Spleen (tissue), 7 donors: ENCODE data around the gene BTBD7.

ENCODE experiments used
- POLR2A ChIP-seq, 3 donors: fragments of 450-650 bp; IDR thresholded peaks; one replicate each; pipeline ENCODE4 v1.5.1; 2017; ENCODE audit warnings: antibody characterized with exemption in 3 of 3, mild to moderate bottlenecking in 1 of 3
- TF ChIP-seq, protein P1 (sequence below), 11 experiments: fragments of 200-600 bp in 7 of 11; fragments of 450-650 bp in 4 of 11; sonication (generic) in 4 of 11; IDR thresholded peaks in 8 of 11; conservative IDR thresholded peaks in 3 of 11; 1 replicate in 7 of 11; 2 replicates in 4 of 11; pipeline versions ENCODE4 v1.4.0 to v1.8.0; 2016 to 2021; ENCODE audit warnings: antibody characterized with exemption in 11 of 11, inconsistent platforms in 4 of 11, mild to moderate bottlenecking in 1 of 11
- donor health status: DM: no; HTN: no; CAD: no; lungs with moderate emphysema.
- donor health status: DM: no; HTN: no; CAD: no.
- donor health status: DM: no; HTN: no; CAD: no.

DNA sequence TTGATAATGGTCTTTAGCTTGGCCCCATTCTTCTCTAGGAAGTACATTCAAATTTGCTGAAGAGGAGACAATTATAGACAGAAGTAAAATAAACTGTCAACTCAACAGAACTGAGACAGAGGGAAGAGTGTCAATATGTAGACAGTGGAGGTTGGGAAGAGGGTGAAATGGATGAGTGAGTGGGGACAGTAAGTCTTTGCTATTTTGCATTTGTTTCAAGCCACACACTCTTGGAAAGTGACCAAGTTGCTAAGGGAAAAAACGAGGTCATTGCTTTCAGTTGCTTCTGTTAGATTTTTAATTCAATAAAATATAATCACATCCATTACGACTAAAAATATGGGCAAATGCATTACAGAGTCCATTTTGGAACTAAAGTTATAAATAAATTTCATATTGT is 47.8 kb downstream of the BTBD7 start:
- TF ChIP-seq, protein P1, sequence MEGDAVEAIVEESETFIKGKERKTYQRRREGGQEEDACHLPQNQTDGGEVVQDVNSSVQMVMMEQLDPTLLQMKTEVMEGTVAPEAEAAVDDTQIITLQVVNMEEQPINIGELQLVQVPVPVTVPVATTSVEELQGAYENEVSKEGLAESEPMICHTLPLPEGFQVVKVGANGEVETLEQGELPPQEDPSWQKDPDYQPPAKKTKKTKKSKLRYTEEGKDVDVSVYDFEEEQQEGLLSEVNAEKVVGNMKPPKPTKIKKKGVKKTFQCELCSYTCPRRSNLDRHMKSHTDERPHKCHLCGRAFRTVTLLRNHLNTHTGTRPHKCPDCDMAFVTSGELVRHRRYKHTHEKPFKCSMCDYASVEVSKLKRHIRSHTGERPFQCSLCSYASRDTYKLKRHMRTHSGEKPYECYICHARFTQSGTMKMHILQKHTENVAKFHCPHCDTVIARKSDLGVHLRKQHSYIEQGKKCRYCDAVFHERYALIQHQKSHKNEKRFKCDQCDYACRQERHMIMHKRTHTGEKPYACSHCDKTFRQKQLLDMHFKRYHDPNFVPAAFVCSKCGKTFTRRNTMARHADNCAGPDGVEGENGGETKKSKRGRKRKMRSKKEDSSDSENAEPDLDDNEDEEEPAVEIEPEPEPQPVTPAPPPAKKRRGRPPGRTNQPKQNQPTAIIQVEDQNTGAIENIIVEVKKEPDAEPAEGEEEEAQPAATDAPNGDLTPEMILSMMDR (IDR thresholded peaks at IDR 0.05 in 8 of 11, conservative IDR thresholded peaks at IDR 0.05 in 3 of 11): no peak
- no peak for TF ChIP-seq POLR2A (IDR thresholded peaks at IDR 0.05)
